Hair follicular keratinocyte (primary cell): ENCODE results near the gene PIGP. TPM values are rescaled to one million over a fixed set of nuclear protein-coding genes. Genes with fewer than 3 reads are reported as not detected.

Source experiments
- total RNA-seq: library from RNA; depleted of rRNA; stranded (reverse); fragments of >200 nt; gene quantifications from 2 replicates; pipeline ENCODE4 v1.2.3, GENCODE V29; 2015

PIGP gene
- total RNA-seq = 9.5 and 12.0 TPM in 2 replicates

DNA sequence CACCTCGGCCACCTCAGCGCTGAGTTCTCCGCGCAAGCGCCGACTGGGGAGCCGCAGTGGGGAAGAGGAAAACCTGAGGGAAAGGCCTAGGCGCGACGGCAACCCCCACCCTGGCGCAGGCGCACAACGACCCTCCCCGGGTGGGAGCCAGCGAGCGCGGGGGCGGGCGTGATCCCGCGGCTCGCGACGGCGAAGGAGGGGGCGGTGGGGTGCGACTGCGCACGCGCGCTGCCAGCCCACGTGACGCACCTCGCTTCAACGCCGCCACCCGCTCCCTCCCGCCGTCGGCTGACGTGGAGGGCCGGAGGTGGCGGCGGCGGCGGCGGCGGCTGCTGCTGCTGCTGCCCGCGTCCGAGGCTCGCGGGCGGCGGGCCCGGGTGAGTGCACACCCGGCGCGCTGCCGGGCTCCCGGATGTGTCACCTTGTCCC lies at the start of gene PIGP, which contains the start of gene TTC3:
PIGP (minus strand) TSS at position 84 of the 429 bp plus-strand sequence. CDS start 556 bp downstream, outside the sequence.
TTC3 (plus strand) TSS at position 267 of the 429 bp plus-strand sequence. CDS start 14,004 bp downstream, outside the sequence.

Other genes starting within 250 kb of the PIGP start
- gene HLCS, start 106.4 kb downstream of the PIGP start, total RNA-seq = 13.0 and 23.1 TPM in 2 replicates
- 0.47 and 0.53 TPM in 2 replicates for gene RIPPLY3, start 66.4 kb downstream of the PIGP start, total RNA-seq
- 64.9 and 93.9 TPM in 2 replicates for gene TTC3, start 183 bp upstream of the PIGP start, total RNA-seq
- 35.2 and 52.1 TPM in 2 replicates for gene VPS26C, start 194.3 kb upstream of the PIGP start, total RNA-seq